ENCODE data around the gene GRAP2.

GRAP2 gene

DNA sequence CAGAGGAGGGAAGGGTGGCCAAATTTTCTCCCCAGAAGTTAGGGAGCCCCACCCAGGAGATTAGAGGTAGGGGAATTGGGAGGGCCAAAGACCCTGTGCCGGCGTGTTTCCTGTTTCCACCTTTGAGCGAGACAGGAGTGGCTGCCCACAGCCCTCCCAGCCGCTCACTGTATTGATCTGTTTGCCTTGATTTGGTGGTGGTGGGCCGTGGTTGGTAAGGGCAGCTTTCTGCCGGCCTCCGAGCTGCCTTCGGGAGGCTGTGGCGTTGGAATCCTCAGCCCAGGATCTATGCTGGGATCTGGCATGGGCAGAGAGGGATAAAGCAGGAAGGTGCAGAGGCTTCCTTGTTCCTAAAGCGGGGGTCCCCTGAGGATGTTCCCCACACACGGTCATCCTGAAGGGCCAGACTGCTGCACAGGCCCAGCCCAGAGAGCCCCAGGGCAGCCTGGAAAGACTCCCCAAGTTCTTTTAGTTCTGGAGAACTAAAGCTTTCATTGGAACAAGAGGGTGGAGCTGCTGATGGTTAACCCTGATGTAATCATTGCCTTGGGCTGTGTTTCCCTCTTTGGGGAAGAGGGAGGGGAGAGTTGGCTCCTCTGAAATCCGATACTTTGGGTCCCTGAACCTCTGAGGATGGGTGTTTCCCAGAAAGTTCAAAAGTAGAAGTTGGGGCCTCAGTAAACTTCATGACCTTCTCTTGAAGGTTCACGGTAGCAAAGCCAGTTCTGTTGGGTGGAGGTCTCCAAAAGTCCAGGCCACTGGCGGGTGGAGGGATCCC is 101.1 kb downstream of the GRAP2 start:
- DNase-seq (ENCODE audit: low read depth, low spot score), result no peak
- ChIA-PET CTCF (interaction anchor here (0.7 kb wide), 1 partner anchor 345 kb away, joined by 3 read pairs; no protein-coding TSS in a partner anchor), POLR2A (no interaction called here)
- H3K4me3 ChIP-seq (ENCODE audit: low read depth, low read length), result no peak overlapping the region
- TF ChIP-seq, protein P1, sequence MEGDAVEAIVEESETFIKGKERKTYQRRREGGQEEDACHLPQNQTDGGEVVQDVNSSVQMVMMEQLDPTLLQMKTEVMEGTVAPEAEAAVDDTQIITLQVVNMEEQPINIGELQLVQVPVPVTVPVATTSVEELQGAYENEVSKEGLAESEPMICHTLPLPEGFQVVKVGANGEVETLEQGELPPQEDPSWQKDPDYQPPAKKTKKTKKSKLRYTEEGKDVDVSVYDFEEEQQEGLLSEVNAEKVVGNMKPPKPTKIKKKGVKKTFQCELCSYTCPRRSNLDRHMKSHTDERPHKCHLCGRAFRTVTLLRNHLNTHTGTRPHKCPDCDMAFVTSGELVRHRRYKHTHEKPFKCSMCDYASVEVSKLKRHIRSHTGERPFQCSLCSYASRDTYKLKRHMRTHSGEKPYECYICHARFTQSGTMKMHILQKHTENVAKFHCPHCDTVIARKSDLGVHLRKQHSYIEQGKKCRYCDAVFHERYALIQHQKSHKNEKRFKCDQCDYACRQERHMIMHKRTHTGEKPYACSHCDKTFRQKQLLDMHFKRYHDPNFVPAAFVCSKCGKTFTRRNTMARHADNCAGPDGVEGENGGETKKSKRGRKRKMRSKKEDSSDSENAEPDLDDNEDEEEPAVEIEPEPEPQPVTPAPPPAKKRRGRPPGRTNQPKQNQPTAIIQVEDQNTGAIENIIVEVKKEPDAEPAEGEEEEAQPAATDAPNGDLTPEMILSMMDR (IDR thresholded peaks at IDR 0.05; ENCODE audit: insufficient read depth, low read length, missing control alignments), result no peak

DNA sequence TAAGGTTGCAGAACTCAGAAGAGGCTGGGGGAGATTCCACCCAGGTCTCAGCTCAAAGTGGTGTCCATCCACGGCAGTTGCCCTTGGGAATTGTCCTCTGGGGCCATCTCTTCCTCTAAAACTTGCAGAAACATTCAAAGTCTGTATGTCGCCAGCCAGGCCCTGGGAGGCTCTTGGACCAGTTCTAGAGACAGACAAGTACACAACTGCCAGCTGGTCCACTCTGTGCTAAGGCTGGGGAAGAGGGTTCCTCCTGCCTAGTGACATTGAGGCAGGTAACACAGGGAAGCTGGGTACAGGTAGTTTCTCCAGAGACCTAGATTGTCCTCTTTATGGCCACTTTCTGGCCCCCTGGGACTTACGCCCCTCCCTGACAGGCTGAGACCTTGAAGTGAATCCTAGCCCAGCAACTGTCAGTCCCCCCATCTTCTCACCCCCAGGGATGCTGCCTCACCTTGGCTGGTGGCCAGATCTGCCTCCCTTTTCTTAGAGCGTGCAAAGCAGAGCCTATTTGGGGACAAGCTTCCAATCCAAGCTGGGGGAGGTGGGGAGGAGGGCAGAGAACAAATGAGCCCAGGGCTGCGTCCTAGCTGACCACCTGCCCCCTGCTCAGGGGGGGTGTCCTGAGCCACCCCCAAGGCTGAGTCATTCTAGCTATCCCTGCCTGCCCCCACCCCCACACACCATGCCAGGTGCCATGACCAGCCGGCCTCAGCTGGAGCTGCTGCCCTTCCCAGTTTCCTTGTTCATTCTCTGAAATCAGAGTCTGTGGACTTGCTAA is 102.2 kb downstream of the GRAP2 start:
- TF ChIP-seq, protein P1 (IDR thresholded peaks at IDR 0.05; ENCODE audit: insufficient read depth, low read length, missing control alignments), result no peak
- DNase-seq (ENCODE audit: low read depth, low spot score), result no peak
- no peak overlapping the region for H3K4me3 ChIP-seq (ENCODE audit: low read depth, low read length)
- POLR2A ChIA-PET, result no interaction called here
- CTCF ChIA-PET, result no interaction called here

DNA sequence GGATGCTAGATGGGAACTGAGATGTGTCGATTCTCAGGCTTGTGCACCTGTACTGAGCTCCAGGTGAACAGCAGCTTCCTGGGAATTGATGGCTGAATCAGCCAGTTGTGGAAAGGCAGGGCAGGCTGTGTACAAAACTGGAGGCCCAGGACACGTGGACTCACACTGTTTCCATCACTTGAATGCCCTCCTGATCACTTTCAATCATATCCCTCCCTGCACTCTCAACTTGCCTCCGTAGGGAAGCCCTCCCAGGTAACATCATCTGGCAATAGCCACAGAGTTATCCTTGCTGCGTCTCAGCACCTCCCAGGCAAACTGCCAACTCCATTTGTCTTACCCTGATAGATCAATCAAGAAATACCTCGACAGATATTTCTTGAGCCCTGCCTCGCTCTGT is 104.0 kb downstream of the GRAP2 start:
- no peak for DNase-seq (ENCODE audit: low read depth, low spot score)
- TF ChIP-seq, protein P1 (IDR thresholded peaks at IDR 0.05; ENCODE audit: insufficient read depth, low read length, missing control alignments), result no peak
- H3K4me3 ChIP-seq (ENCODE audit: low read depth, low read length), result no peak overlapping the region
- CTCF ChIA-PET, result interaction anchor here (1.5 to 2.3 kb wide), 3 partner anchors 12 to 20 kb away, joined by 3 to 11 read pairs (median 4); no protein-coding TSS in a partner anchor
- POLR2A ChIA-PET, result no interaction called here

GRCh38 chr22:40006641-40007040 is 105.8 kb downstream of the GRAP2 start:
- ChIA-PET POLR2A (no interaction called here), CTCF (interaction anchor here (1.5 to 2.3 kb wide), 2 partner anchors 10 to 18 kb away, joined by 3 to 11 read pairs; no protein-coding TSS in a partner anchor)
- DNase-seq (ENCODE audit: low read depth, low spot score), result no peak
- TF ChIP-seq, protein P1 (IDR thresholded peaks at IDR 0.05; ENCODE audit: insufficient read depth, low read length, missing control alignments), result no peak
- H3K4me3 ChIP-seq (ENCODE audit: low read depth, low read length), result no peak overlapping the region

DNA sequence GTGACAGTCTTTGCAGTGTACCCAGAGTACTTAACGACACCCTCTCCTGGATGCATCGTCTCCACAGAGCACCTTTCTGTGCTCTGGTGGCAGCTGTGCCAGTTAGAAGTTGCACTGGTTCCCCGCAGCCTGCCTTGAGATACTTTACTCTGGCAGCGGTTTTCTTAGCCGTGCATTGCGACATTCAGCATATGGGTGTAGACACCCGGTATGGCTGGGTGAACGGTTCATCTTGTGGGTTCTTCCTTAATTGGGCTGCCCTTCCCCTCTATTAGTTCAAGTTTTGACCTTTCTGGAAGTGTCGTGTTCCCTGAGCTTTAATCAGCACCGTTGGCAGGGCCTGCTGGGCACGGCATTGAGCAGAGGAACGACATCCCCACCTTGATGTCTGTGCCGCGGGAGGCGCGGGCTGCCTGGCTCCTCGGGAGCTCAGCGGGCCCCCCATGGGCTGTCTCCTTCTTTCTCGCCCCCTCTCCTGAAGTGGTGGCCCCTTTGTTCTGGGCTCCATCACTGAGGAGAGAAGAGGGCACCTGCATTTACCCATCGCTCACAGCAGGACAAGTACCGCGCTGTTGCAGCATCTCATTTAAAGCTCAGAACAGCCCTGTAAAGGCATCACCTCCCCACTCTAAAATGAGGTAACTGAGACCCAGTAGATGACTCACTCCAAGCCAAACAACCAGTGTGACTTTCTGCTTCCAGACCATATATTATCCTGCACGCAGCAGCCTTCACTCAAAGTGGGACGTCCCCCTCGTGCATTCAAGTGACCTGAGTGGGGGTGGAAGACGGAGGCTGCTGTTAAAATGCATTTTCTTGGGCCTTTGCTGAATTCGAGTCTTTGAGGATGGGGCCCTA is 107.2 kb downstream of the GRAP2 start:
- H3K4me3 ChIP-seq (ENCODE audit: low read depth, low read length), result no peak overlapping the region
- CTCF ChIA-PET, result interaction anchor here (2.0 to 3.8 kb wide), 3 partner anchors 13 to 473 kb away, joined by 4 to 24 read pairs (median 14); no protein-coding TSS in a partner anchor
- no peak for DNase-seq (ENCODE audit: low read depth, low spot score)
- TF ChIP-seq, protein P1 (IDR thresholded peaks at IDR 0.05; ENCODE audit: insufficient read depth, low read length, missing control alignments), result no peak
- POLR2A ChIA-PET, result no interaction called here
